CD8-positive, alpha-beta memory T cell (primary cell): ENCODE results near the gene AKR1D1. TPM values are rescaled to one million over a fixed set of nuclear protein-coding genes. Genes with fewer than 3 reads are reported as not detected.
"Not testable (repeated sequence)": the region's sequence is repeated elsewhere in the genome, so short reads cannot be mapped to it uniquely, and the experiment has no call there.

Source experiments
- CTCF ChIA-PET: fragments of 350-600 bp; sonication (Branson Sonifier 250); formaldehyde crosslinking; loops from one replicate; lab custom pipeline; 2021; ENCODE audit warnings: antibody characterized with exemption; lab: Charles Lee
- POLR2A ChIA-PET: fragments of 350-600 bp; sonication (Branson Sonifier 250); formaldehyde crosslinking; loops from one replicate; lab custom pipeline; 2021; ENCODE audit warnings: antibody characterized with exemption; lab: Charles Lee
- DNase-seq, 5 donors: peaks; one replicate each; pipeline versions ENCODE4 v3.0.0 to v3.0.0-alpha.2; 2020 to 2022; ENCODE audit warnings: mixed read lengths in 1 of 5
- H3K27ac ChIP-seq: one replicate; pipeline ENCODE4 v1.7.0; 2013; ENCODE audit warnings: low read depth, mild to moderate bottlenecking, low read length, moderate library complexity
- H3K27me3 ChIP-seq: 2 replicates; pipeline ENCODE4 v1.7.0; 2013; ENCODE audit warnings: low read length, mild to moderate bottlenecking; ENCODE audit not compliant: insufficient read depth, poor library complexity, severe bottlenecking
- H3K36me3 ChIP-seq: 2 replicates; pipeline ENCODE4 v1.7.0; 2013; ENCODE audit warnings: mild to moderate bottlenecking, low read length, moderate library complexity; ENCODE audit not compliant: insufficient read depth
- H3K4me1 ChIP-seq: 2 replicates; pipeline ENCODE4 v1.7.0; 2013; ENCODE audit warnings: mild to moderate bottlenecking, low read length, moderate library complexity; ENCODE audit not compliant: insufficient read depth
- H3K4me3 ChIP-seq: 2 replicates; pipeline ENCODE4 v1.7.0; 2013; ENCODE audit warnings: mild to moderate bottlenecking, low read length
- H3K9me3 ChIP-seq: 2 replicates; pipeline ENCODE4 v1.7.0; 2013; ENCODE audit warnings: mild to moderate bottlenecking, low read length
- H3K27ac Mint-ChIP-seq, 8 donors: one replicate each; pipeline ENCODE4 v1.8.0; 2020 to 2021; ENCODE audit warnings: mixed read lengths in 8 of 8, mild to moderate bottlenecking in 6 of 8, inconsistent platforms in 3 of 8, moderate library complexity in 3 of 8
- H3K27me3 Mint-ChIP-seq, 2 donors: one replicate each; pipeline ENCODE4 v1.8.0; 2020 to 2021; ENCODE audit warnings: mixed read lengths in 2 of 2, mild to moderate bottlenecking in 1 of 2, moderate library complexity in 1 of 2
- H3K36me3 Mint-ChIP-seq, 3 donors: one replicate each; pipeline ENCODE4 v1.8.0; 2020 to 2021; ENCODE audit warnings: mixed read lengths in 3 of 3, inconsistent platforms in 1 of 3, mild to moderate bottlenecking in 1 of 3
- H3K4me1 Mint-ChIP-seq, 3 donors: one replicate each; pipeline ENCODE4 v1.8.0; 2020 to 2021; ENCODE audit warnings: mixed read lengths in 3 of 3, inconsistent platforms in 1 of 3, mild to moderate bottlenecking in 1 of 3
- H3K4me3 Mint-ChIP-seq, 7 donors: one replicate each; pipeline ENCODE4 v1.8.0; 2020 to 2021; ENCODE audit warnings: mixed read lengths in 7 of 7, mild to moderate bottlenecking in 6 of 7, moderate library complexity in 4 of 7, inconsistent platforms in 2 of 7
- H3K9me3 Mint-ChIP-seq, 5 donors: one replicate each; pipeline ENCODE4 v1.8.0; 2020 to 2022; ENCODE audit warnings: mixed read lengths in 5 of 5, mild to moderate bottlenecking in 3 of 5, moderate library complexity in 2 of 5, inconsistent platforms in 1 of 5
- polyA plus RNA-seq: library from polyadenylated mRNA; unstranded; fragments of 300-500 nt; fragmentation: Illumina TruSeq; gene quantifications from one replicate; pipeline ENCODE4 v1.2.3, GENCODE V29; 2021
- total RNA-seq, 2 experiments: library from RNA; stranded (reverse); gene quantifications; one replicate each; pipeline ENCODE4 v1.2.3, GENCODE V29; 2021

Gene AKR1D1
- total and polyA plus RNA-seq, 3 experiments from 2014 or later: not detected

- DNase-seq: no peak
- Histone ChIP-seq H3K27me3 (no peaks in the 10 kb centered on the region), H3K9me3 (no peaks in the 10 kb centered on the region), H3K36me3 (no peaks in the 10 kb centered on the region), H3K4me3 (no peak overlapping the region), H3K27ac (no peak overlapping the region), H3K4me1 (no peaks in the 10 kb centered on the region)
- CTCF ChIA-PET: no interaction called here
- H3K4me3 Mint-ChIP-seq: no peak overlapping the region
- H3K27me3 Mint-ChIP-seq: peaks cover 5 to 12% of the 10 kb centered on the region in 2 donors
- peaks cover 2 to 14% (median 7%) of the 10 kb centered on the region in 5 donors for H3K9me3 Mint-ChIP-seq
- no peaks in the 10 kb centered on the region for H3K4me1 Mint-ChIP-seq
- no peaks in the 10 kb centered on the region for H3K36me3 Mint-ChIP-seq
- POLR2A ChIA-PET: no interaction called here
- H3K27ac Mint-ChIP-seq: no peak overlapping the region
These were observed 1.7 kb upstream of the AKR1D1 start for GRCh38 chr7:138074540-138074939.

- ChIA-PET POLR2A (no interaction called here), CTCF (no interaction called here)
- Histone ChIP-seq H3K4me3 (no peak overlapping the region), H3K4me1 (no peaks in the 10 kb centered on the region), H3K27ac (no peak overlapping the region), H3K36me3 (no peaks in the 10 kb centered on the region), H3K27me3 (no peaks in the 10 kb centered on the region), H3K9me3 (no peaks in the 10 kb centered on the region)
- H3K4me3 Mint-ChIP-seq: no peak overlapping the region
- H3K4me1 Mint-ChIP-seq: no peaks in the 10 kb centered on the region
- H3K27me3 Mint-ChIP-seq: peaks cover 5 to 12% of the 10 kb centered on the region in 2 donors
- DNase-seq: no peak
- peaks cover 2 to 14% (median 7%) of the 10 kb centered on the region in 5 donors for H3K9me3 Mint-ChIP-seq
- H3K27ac Mint-ChIP-seq: no peak overlapping the region
- no peaks in the 10 kb centered on the region for H3K36me3 Mint-ChIP-seq
These were observed 909 bp upstream of the AKR1D1 start for GRCh38 chr7:138075350-138075749.

- H3K4me1 Mint-ChIP-seq, CTCF ChIA-PET, H3K27ac ChIP-seq, DNase-seq, H3K36me3 Mint-ChIP-seq, H3K4me3 Mint-ChIP-seq, H3K9me3 ChIP-seq, H3K36me3 ChIP-seq, H3K27me3 Mint-ChIP-seq, H3K27ac Mint-ChIP-seq, POLR2A ChIA-PET, H3K4me1 ChIP-seq, H3K27me3 ChIP-seq, H3K4me3 ChIP-seq: not testable (repeated sequence)
- peaks cover 2 to 14% (median 7%) of the 10 kb centered on the region in 5 donors for H3K9me3 Mint-ChIP-seq
These were observed 473 bp upstream of the AKR1D1 start for GRCh38 chr7:138075786-138076185.

- ChIA-PET CTCF (no interaction called here), POLR2A (no interaction called here)
- Mint-ChIP-seq H3K4me3 (no peak overlapping the region), H3K27me3 (peaks cover 7 to 8% of the 10 kb centered on the region in 2 donors), H3K36me3 (no peaks in the 10 kb centered on the region), H3K27ac (no peak overlapping the region), H3K9me3 (peaks cover 0 to 11% (median 7%) of the 10 kb centered on the region in 5 donors), H3K4me1 (no peaks in the 10 kb centered on the region)
- Histone ChIP-seq H3K4me3 (no peak overlapping the region), H3K9me3 (no peaks in the 10 kb centered on the region), H3K36me3 (no peaks in the 10 kb centered on the region), H3K4me1 (no peaks in the 10 kb centered on the region), H3K27ac (no peak overlapping the region), H3K27me3 (no peaks in the 10 kb centered on the region)
- DNase-seq: no peak
These were observed 1.6 kb downstream of the AKR1D1 start for GRCh38 chr7:138077809-138078208.

- H3K27ac Mint-ChIP-seq: no peak overlapping the region
These were observed 2.9 kb downstream of the AKR1D1 start for GRCh38 chr7:138079137-138079536.

GRCh38 chr7:138081868-138082267 is 5.6 kb downstream of the AKR1D1 start:
- no peaks in the 10 kb centered on the region for H3K9me3 ChIP-seq
- DNase-seq: no peak
- no peak overlapping the region for H3K4me3 ChIP-seq
- no peaks in the 10 kb centered on the region for H3K4me1 ChIP-seq
- no peaks in the 10 kb centered on the region for H3K36me3 ChIP-seq
- Mint-ChIP-seq H3K4me1 (no peaks in the 10 kb centered on the region), H3K27me3 (peaks cover 2 to 15% of the 10 kb centered on the region in 2 donors), H3K27ac (no peak overlapping the region), H3K36me3 (no peaks in the 10 kb centered on the region), H3K9me3 (peaks cover 0 to 2% (median 0%) of the 10 kb centered on the region in 5 donors), H3K4me3 (no peak overlapping the region)
- H3K27me3 ChIP-seq: no peaks in the 10 kb centered on the region
- POLR2A ChIA-PET: no interaction called here
- CTCF ChIA-PET: interaction anchor here (0.6 kb wide), 1 partner anchor 1249 kb away, joined by 3 read pairs; no protein-coding TSS in a partner anchor
- no peak overlapping the region for H3K27ac ChIP-seq

More at GRCh38 chr7:138079137-138079536, 2.9 kb downstream of the AKR1D1 start:
- Histone ChIP-seq H3K4me3 (no peak overlapping the region), H3K27me3 (no peaks in the 10 kb centered on the region), H3K4me1 (no peaks in the 10 kb centered on the region), H3K9me3 (no peaks in the 10 kb centered on the region), H3K27ac (no peak overlapping the region), H3K36me3 (no peaks in the 10 kb centered on the region)
- Mint-ChIP-seq H3K27me3 (peaks cover 4 to 11% of the 10 kb centered on the region in 2 donors), H3K4me3 (no peak overlapping the region), H3K4me1 (no peaks in the 10 kb centered on the region), H3K9me3 (peaks cover 0 to 11% (median 4%) of the 10 kb centered on the region in 5 donors), H3K36me3 (no peaks in the 10 kb centered on the region)
- ChIA-PET CTCF (no interaction called here), POLR2A (no interaction called here)
- no peak for DNase-seq

GRCh38 chr7:138083859-138084258 is 7.6 kb downstream of the AKR1D1 start:
- POLR2A ChIA-PET: no interaction called here
- CTCF ChIA-PET: no interaction called here
- no peaks in the 10 kb centered on the region for H3K9me3 ChIP-seq
- Mint-ChIP-seq H3K27ac (no peak overlapping the region), H3K4me1 (no peaks in the 10 kb centered on the region), H3K4me3 (no peak overlapping the region), H3K9me3 (peaks cover 0 to 2% (median 0%) of the 10 kb centered on the region in 5 donors), H3K36me3 (no peaks in the 10 kb centered on the region), H3K27me3 (peaks cover 2 to 18% of the 10 kb centered on the region in 2 donors)
- no peaks in the 10 kb centered on the region for H3K36me3 ChIP-seq
- no peak overlapping the region for H3K4me3 ChIP-seq
- no peak overlapping the region for H3K27ac ChIP-seq
- no peaks in the 10 kb centered on the region for H3K27me3 ChIP-seq
- H3K4me1 ChIP-seq: no peaks in the 10 kb centered on the region
- DNase-seq: no peak

- ChIA-PET POLR2A (no interaction called here), CTCF (no interaction called here)
- no peaks in the 10 kb centered on the region for H3K4me1 ChIP-seq
- H3K27ac Mint-ChIP-seq: no peak overlapping the region
- no peak overlapping the region for H3K4me3 ChIP-seq
- H3K36me3 ChIP-seq: no peaks in the 10 kb centered on the region
- no peaks in the 10 kb centered on the region for H3K9me3 ChIP-seq
- H3K4me1 Mint-ChIP-seq: no peaks in the 10 kb centered on the region
- no peak overlapping the region for H3K27ac ChIP-seq
- DNase-seq: no peak
- peaks cover 2 to 18% of the 10 kb centered on the region in 2 donors for H3K27me3 Mint-ChIP-seq
- no peak overlapping the region for H3K4me3 Mint-ChIP-seq
- peaks cover 0 to 2% (median 0%) of the 10 kb centered on the region in 5 donors for H3K9me3 Mint-ChIP-seq
- H3K27me3 ChIP-seq: no peaks in the 10 kb centered on the region
- no peaks in the 10 kb centered on the region for H3K36me3 Mint-ChIP-seq
These were observed 10.5 kb downstream of the AKR1D1 start for GRCh38 chr7:138086563-138087270.
